Right lung (tissue), 5 donors: ENCODE data around the gene FASTKD2. TPM values are rescaled to one million over a fixed set of nuclear protein-coding genes. Genes with fewer than 3 reads are reported as not detected.

Experiments used
- DNase-seq, 2 donors: peaks; one replicate each; pipeline ENCODE4 v3.0.0-alpha.2; 2013
- polyA plus RNA-seq, 5 donors: library from polyadenylated mRNA; unstranded; fragments of 120-200 nt; gene quantifications; one replicate each; pipeline versions ENCODE4 v1.2.1 to v1.2.3, GENCODE V29; 2013; ENCODE audit warnings: inconsistent platforms in 1 of 5, low replicate concordance in 1 of 5; ENCODE audit not compliant: insufficient read length in 5 of 5, insufficient read depth in 1 of 5

FASTKD2 gene
- polyA plus RNA-seq, 5 donors = 29.7 to 44.3 (median 37.3) TPM

DNA sequence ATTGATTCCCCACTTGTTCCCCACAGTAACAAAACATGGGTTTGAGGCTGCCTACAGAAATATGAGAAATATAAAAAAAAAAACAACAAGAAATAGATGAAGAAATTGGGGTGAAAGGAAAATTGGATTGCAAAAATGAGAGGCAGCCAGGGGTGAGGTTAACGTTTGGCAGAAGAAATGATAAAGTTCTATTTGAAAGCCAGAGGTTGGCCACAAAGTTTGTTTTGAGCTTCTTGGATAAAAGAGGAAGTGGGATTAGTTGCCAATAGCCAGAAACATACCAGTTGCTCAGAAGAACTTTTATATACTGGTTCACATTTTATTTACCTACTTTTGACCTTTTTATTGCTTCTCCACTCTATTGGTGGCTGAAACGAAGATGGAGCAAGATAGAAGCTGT lies 67.5 kb downstream of the FASTKD2 start:
- no peak for DNase-seq

DNA sequence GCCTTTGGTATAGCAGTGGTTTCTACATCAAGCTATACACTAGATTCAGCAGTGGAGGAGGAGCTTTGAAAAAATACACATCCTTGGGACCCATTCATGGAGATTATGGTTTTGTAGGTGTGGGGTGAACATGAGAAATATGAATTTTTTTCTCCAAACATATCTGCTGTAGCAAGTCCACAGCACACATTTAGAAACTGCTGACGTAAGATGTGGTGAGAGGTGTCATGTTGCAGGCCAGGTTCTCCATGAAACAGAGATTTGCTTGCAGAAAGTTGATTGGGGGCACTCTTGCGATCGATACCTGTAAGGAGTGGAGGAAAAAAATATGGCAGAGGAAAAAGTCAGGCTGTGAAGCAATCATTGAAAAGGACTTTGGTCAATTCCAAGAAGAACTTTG lies 67.9 kb downstream of the FASTKD2 start:
- no peak for DNase-seq

DNA sequence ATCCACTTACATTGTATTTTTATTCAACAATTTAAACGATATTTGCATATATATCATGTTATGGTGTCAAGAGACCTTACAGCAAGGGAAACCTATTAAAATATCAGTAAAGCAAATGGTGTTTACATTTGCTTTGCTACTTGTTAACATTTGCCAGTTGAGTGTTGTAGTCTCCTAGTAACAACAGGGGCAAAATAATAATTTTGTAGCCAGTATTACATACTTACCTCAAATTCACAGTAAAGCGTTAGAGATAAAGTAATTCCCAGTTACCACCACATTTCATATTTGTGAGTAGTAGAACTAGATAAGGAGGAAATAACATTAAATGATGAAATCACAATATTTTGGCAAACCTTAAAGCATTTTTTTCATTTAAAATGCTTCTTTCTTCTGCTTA lies 71.3 kb downstream of the FASTKD2 start:
- no peak for DNase-seq

DNA sequence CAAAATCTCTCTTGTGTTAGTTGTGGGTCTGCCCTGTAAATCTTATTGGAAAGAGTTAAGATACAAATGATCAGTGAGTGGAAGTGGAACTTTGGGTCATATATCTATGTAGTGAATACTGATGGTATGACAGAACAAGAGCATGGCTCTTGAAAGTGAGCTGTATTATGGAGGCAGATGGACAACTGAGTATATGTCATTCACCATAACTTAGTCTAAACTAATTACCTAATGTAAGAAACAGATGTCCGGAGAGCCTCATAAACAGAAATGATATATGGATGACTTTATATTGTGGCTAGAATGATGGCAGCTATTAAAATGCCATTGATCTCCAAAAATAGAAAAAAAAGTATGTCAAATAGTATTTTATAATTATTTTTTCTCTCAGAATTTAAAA lies 72.4 kb downstream of the FASTKD2 start:
- DNase-seq = no peak

DNA sequence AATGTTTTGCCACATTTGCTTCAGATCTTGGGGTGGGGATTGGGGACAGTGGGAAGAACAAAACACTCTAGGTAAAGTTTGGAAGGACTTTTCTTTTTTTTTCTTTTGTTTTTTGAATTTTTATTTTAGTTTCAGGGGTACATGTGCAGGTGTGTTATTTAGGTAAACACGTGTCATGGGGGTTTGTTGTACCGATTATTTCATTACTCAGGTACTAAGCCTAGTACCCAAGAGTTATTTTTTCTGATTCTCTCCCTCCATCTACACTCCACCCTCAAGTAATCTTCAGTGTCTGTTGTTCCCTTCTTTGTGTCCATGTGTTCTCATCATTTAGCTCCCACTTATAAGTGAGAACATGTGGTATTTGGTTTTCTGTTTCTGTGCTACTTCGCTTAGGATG lies 73.3 kb downstream of the FASTKD2 start:
- DNase-seq = no peak

DNA sequence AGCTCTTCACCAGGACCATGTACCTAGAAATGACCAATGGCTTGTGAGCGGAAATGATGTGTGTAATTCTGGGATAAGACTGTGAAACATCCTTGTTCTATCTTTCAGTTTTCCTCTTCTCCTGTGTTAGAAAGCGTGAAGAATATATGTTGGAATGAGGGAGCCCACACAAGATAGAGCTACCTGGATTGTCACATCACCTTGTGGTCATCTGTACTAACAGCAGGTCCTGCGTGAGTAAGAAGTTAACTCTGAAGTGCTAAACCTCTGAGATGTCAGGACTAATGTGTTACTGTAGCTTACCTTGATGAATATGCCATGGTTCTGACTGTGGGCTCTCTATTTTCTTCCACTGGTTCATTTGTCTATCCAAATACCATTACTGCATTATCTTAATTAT lies 75.6 kb downstream of the FASTKD2 start:
- DNase-seq = no peak

Other genes with a start within 250 kb of the FASTKD2 start
- not detected for gene FAM237A, start 123.1 kb upstream of the FASTKD2 start, polyA plus RNA-seq
- not detected for gene DYTN, start 47.2 kb upstream of the FASTKD2 start, polyA plus RNA-seq
- gene MDH1B, start 278 bp upstream of the FASTKD2 start, polyA plus RNA-seq = 1 to 10 TPM; 3.8 to 7.7 (median 6.2) TPM
- under 1 TPM; 0.31 to 0.57 (median 0.40) TPM for gene CPO, start 173.9 kb downstream of the FASTKD2 start, polyA plus RNA-seq